ENCODE data around the gene FAM83G. TPM values are rescaled to one million over a fixed set of nuclear protein-coding genes. Genes with fewer than 3 reads are reported as not detected.
"Not testable (repeated sequence)": the region's sequence is repeated elsewhere in the genome, so short reads cannot be mapped to it uniquely, and the experiment has no call there.

Gene FAM83G
- total RNA-seq, 1 donor from 2014 or later = 2.2 TPM

DNA sequence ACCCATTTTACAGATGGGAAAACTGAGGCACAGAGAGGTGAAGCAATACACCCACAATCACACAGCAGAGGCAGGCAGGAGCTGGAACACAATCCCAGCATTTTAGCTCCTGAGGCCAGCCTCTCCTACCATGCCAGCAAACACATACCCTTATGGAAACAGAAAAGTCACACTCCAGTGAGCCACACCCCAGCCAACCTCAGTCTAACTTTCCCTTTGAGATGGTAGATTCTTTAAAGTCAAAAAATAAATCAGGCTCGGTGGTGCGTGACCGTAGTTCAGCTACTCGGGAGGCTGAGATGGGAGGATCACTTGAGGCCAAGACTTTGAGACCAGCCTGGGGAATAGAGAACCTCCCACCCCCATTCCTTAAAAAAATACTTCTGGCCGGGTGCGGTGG lies 31.6 kb upstream of the FAM83G start:
- H3K27ac ChIP-seq (replicated peaks); DNase-seq; H3K9me3 ChIP-seq (replicated peaks); H3K36me3 ChIP-seq; H3K4me1 ChIP-seq; H3K27me3 ChIP-seq (ENCODE audit: low read depth); intact Hi-C loops (cut with micrococcal nuclease); H3K4me3 ChIP-seq: not testable (repeated sequence)

DNA sequence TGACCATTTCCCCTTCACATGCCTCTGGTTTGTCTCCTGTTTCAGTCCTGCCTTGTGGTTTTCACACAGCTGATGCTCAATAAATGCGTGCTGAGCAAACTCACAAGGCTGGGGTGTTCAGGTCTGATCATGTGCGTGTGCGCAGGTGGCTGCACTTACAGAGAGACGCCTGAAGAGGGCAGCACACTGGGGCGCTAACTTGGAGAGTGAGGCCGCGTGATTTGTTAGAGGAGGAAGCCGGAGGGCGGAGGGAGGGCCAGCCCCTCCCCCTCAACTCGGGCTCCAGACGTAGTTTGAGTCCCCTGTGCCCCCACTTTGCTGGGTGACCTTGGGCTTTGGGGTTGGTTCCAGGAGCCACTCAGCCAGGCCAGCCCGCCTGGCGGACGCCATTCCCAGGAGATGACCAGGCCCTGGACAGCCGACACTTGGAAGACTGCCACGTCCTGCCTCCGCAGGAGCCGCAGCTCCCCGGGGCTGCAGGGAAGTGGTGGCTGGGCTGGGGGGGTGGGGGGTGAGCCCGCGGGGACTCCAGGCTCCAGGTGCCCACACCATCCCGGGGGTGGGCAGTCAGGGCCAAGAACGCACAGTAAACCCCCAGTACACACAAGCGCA lies 27.9 kb upstream of the FAM83G start:
- H3K27ac ChIP-seq (replicated peaks); H3K4me3 ChIP-seq; H3K36me3 ChIP-seq; DNase-seq; H3K4me1 ChIP-seq; intact Hi-C loops (cut with micrococcal nuclease); H3K9me3 ChIP-seq (replicated peaks); H3K27me3 ChIP-seq (ENCODE audit: low read depth): not testable (repeated sequence)

DNA sequence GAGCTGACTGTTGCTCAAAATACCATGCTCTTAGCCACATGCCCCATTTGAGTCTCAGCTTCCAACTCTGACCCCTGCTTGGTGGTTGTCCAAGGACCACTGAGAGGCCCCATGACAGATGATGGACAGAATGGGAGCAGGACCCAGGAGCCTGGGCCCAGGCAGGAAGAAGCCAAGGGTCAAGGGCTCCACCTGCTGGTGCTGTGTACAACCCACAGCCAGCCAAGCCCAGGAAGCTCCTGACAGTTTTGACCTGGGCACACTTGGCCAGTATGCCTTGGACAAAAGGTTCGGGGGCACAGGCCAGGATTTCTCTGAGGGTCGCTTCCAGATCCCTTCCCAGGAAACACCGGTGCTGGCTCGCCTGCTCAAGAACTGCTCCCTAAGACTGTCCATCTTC lies 27.2 kb upstream of the FAM83G start:
- peak overlapping the region; percentile 63 for H3K27ac ChIP-seq (replicated peaks)
- peak; percentile 56 for DNase-seq
- TF ChIP-seq, protein P1, sequence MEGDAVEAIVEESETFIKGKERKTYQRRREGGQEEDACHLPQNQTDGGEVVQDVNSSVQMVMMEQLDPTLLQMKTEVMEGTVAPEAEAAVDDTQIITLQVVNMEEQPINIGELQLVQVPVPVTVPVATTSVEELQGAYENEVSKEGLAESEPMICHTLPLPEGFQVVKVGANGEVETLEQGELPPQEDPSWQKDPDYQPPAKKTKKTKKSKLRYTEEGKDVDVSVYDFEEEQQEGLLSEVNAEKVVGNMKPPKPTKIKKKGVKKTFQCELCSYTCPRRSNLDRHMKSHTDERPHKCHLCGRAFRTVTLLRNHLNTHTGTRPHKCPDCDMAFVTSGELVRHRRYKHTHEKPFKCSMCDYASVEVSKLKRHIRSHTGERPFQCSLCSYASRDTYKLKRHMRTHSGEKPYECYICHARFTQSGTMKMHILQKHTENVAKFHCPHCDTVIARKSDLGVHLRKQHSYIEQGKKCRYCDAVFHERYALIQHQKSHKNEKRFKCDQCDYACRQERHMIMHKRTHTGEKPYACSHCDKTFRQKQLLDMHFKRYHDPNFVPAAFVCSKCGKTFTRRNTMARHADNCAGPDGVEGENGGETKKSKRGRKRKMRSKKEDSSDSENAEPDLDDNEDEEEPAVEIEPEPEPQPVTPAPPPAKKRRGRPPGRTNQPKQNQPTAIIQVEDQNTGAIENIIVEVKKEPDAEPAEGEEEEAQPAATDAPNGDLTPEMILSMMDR (IDR thresholded peaks at IDR 0.05; ENCODE audit: borderline replicate concordance) = peak; percentile 51

DNA sequence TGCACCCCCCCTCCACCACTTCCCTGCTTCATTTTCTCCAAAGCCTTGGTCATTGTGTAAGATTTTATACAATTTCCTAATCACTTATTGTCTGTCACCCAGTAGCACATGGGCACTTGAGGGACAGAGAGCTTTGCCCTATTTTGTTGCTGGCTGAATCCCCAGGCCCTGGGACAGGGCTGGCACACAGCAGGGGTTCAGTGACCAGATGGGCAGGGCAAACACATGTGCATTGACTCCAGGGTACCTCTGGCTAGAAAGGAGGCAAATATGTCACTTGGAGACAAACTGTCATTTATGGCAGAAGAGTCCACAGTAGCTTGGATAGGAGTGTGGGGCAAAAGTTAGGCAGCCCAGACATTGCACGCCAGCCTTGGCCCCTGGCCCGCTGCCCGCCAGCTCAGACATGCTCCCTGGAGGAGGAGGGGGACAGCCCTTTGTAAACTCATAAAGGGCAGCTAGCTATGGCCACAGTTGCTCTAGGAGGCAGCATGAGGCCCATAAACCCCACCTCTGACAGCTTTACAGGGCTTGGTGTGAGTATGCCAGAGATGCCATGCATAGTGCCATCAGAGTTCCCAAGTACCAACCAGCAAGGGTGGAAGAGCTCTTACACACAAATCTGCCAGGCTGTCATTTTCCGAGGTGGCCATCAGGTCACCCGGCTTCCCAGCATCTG lies 26.3 kb upstream of the FAM83G start:
- H3K27me3 ChIP-seq (ENCODE audit: low read depth); H3K4me1 ChIP-seq; H3K4me3 ChIP-seq; DNase-seq; intact Hi-C loops (cut with micrococcal nuclease); H3K27ac ChIP-seq (replicated peaks); H3K36me3 ChIP-seq; H3K9me3 ChIP-seq (replicated peaks): not testable (repeated sequence)

More for the DNA sequence above, 27.2 kb upstream of the FAM83G start:
- H3K27me3 ChIP-seq (ENCODE audit: low read depth); H3K4me1 ChIP-seq; intact Hi-C loops (cut with micrococcal nuclease); H3K36me3 ChIP-seq; H3K4me3 ChIP-seq; H3K9me3 ChIP-seq (replicated peaks): not testable (repeated sequence)

DNA sequence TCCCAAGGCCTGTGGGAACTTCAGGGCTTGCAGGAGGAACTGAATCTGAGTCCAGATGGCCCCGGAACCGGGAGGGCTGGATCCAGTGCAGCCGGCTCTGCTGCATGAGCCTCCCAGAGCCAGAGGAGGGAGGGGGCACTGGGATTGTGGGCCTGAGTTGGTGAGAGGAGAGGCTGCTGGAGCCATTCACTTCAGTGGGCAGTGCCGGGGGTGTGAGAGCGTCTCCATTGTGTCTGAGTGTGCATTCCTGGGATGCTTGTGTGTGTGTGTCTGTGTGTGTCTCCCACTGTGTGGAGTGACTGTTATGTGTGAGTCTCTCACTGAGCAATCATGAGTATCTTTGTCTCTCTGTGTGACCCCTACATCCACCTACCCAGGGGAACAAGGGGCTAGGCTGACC lies 25.2 kb upstream of the FAM83G start:
- intact Hi-C loops (cut with micrococcal nuclease); H3K4me1 ChIP-seq: not testable (repeated sequence)

DNA sequence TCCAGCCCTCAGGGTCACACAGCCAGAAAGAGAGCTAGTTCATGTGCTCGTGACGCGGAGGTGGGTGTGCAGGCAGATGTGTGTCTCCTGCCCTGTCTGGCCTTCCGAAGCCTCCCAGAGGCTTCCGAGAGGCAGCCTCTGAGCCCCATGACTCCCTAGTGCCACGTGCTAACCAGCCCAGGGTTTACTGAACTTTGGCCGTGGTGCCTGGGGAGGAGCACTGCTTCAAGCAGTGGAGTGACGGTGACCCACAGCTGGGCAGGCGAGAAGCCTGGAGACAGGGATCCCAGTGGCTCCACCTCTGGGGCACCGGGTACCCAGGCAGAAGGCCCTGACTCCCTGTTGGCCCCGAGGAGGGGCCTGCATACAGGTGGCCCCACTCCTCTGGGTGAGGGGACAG lies 24.1 kb upstream of the FAM83G start:
- H3K4me3 ChIP-seq; H3K27me3 ChIP-seq (ENCODE audit: low read depth); H3K27ac ChIP-seq (replicated peaks); intact Hi-C loops (cut with micrococcal nuclease); H3K9me3 ChIP-seq (replicated peaks); H3K36me3 ChIP-seq; H3K4me1 ChIP-seq; DNase-seq: not testable (repeated sequence)

More for the DNA sequence above, 25.2 kb upstream of the FAM83G start:
- not testable (repeated sequence) for H3K27ac ChIP-seq (replicated peaks); H3K9me3 ChIP-seq (replicated peaks); H3K27me3 ChIP-seq (ENCODE audit: low read depth); DNase-seq; H3K36me3 ChIP-seq; H3K4me3 ChIP-seq

DNA sequence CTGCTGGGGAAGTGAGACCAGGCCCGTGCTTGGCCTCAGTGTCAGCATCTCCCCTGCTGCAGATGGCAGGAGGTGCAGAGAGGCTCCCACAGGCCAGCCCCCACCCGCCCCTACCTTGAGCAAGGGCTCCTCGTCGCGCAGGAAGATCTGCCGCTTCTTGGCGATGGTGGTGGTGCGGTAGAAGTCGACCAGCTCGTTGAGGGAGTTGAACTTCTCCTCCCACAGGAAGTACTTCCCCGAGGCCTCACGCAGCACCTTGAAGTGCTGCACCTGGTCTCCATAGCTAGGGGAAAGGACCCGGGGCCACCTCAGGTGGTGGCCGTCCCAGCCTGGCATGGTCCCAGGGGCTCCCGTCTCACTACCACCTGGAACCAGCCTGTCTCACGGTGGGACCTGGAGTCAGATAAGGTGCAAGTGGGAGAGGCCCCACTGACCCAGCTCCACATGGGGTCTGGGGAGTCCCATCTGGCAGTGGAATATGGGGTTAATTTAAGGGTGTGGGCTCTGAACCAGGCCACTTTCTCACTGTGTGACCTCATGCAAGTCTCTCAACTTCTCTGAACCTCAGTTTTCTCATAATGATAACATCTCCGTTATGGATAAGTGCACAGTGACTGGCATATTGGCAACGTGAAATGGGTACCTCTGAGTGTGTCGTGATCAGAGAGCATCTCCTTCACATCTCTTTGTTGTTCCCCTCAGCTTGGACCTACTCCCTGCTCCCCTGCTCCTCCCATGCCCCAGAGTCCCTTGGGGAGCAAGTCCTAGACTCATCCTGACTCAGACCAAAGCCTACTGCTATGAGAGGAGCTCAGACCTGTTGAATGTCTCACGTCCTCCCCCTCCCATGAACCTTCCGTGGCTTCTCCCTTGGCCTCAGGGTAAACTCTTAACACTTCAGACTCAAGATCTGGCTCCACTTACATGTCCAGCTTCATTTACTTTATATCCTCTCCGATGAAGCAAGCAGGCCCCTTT lies 19.8 kb upstream of the FAM83G start:
- Histone ChIP-seq H3K4me1 (no peaks in the 10 kb centered on the region), H3K4me3 (no peak overlapping the region), H3K27me3 (ENCODE audit: low read depth) (no peaks in the 10 kb centered on the region), H3K9me3 (replicated peaks) (no peaks in the 10 kb centered on the region), H3K27ac (replicated peaks) (no peak overlapping the region), H3K36me3 (no peaks in the 10 kb centered on the region)
- peak; percentile 6 for DNase-seq
- TF ChIP-seq, protein P1 (IDR thresholded peaks at IDR 0.05; ENCODE audit: borderline replicate concordance) = no peak
- intact Hi-C loops (cut with micrococcal nuclease) = no loop called here

Measured in left ventricle myocardium inferior (tissue), 1 donor.